UCSD-AML1 (cell line): ENCODE results near the gene DCLK3.

Experiments used
- DNase-seq: peaks from one replicate; lab custom pipeline; 2025; ENCODE audit not compliant: unreplicated experiment; lab: John Stamatoyannopoulos, UW

The DCLK3 gene

DNA sequence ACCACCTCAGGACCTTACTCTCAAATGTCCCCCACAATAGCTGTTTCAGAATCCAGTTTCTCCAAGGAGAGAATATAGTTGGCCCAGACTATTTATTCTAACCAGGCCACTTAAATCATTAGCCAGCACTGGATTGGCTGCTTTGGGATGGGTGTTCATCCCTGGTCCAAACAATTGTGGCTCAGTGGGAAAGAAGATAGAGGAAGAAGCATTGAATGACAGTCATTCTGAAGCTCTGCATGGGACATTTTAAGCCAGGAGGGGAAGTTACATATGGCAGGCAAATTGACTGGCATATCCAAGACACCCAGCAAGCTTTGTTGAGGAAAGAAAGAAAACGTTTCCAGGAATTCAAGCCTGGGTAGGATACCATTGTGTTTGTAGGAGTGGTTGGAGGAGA lies 5.6 kb upstream of the DCLK3 start:
- no peak for DNase-seq

DNA sequence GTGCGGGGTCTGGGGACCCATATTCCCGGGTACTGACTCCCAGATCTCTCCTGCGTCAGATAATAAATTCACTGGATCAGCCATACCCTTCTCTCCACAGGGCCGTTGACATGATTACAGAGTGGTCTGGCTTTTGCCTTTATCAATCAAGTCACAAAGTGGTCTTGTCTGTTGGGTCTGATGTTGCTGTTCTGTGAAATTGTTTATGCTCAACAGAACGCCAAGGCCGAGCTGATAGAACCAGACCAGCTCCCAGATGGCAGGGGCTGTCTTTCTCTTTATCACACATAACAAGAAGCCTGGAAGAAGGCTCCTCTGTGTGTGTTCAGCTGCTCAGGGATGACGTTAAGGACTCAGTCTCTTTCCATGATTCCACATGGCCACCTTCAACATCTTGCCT lies 751 bp upstream of the DCLK3 start:
- no peak for DNase-seq

DNA sequence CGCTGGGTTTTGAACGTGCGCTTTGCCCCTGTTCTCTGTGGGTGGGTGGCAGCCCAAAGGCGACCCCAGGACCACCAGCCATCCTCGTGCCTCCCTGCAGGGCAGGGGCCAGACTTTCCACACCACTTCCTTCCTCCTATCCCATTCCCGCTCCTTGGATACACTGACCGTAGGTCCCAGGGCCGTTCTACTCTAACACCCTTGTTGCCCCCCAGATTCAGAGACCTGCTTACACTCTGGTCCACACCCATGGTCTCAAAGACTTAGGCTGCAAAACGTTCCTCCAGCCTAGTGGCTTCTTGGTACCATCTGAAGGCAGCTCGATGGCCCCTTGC lies 318 bp upstream of the DCLK3 start:
- DNase-seq = no peak

DNA sequence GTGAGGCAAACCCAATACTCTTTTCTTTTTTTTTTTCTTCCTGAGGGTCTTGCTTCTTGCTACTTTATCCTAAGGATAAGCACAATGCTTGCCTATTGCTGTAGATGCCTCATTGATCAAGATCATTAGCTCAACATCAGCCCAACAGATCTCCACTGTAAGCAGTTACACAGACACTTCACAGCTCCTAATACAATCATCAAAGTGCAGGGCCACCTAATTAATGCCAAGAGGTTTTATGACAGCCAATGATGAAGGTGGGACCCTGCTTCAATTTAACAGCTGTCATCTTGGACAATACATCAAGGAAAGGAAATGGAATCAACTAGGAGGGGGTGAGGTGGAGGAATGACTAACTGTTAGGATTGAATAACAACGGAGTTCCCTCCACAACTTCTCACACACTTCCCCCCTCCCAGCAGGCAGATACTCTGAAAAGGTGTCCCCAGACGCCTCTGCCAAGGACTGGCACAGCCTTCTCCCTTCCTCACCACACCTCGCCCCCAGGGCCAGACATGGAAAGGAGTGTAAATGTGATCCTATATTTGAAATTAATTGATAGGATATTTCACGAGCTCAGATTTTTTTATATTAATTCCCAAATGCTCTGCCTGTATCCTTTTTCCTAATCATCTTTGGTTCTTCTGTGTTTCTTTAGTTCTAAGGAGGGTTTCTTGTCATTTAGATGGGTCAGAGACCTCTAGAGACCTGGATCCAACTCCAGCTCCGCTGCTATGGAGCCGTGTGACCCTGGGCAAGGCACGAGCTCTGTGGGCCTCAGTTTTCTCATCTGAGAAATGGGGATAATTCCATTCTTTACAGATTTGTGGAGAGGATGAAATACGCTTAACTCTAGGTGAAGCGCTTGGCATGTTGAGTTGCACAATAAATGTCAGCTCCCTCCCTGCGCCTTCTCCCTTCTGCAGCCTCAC lies 1.2 kb downstream of the DCLK3 start:
- DNase-seq = no peak

DNA sequence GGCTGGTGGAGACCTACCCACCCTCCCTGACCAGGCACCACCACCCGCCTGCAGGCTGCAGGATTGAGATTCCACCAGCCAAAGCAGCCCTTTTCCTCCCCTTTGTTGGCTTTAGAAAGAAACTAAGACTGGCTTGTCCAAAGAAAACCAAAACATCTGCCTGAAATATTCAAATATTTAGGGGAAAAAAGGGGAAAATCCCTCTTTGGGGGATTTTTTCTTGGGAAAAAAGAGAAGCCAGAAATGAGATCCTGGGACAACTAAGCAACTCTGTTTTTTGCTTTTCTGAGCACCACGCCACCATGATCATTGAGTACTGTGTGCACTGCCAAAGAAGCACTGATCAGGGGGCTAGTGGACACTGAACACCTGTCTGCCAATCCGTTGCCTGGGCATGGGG lies 2.6 kb downstream of the DCLK3 start:
- DNase-seq = no peak

- DNase-seq = no peak
Measured at GRCh38 chr3:36756269-36756668, 8.1 kb downstream of the DCLK3 start.

- DNase-seq = no peak
Measured at GRCh38 chr3:36751326-36751725, 13.0 kb downstream of the DCLK3 start.

GRCh38 chr3:36750737-36751136 lies 13.6 kb downstream of the DCLK3 start:
- no peak for DNase-seq

GRCh38 chr3:36744763-36745162 lies 19.6 kb downstream of the DCLK3 start:
- DNase-seq = no peak

- DNase-seq = no peak
Measured at GRCh38 chr3:36743826-36744225, 20.5 kb downstream of the DCLK3 start.

- no peak for DNase-seq
Measured at GRCh38 chr3:36741285-36741684, 23.1 kb downstream of the DCLK3 start.

DNA sequence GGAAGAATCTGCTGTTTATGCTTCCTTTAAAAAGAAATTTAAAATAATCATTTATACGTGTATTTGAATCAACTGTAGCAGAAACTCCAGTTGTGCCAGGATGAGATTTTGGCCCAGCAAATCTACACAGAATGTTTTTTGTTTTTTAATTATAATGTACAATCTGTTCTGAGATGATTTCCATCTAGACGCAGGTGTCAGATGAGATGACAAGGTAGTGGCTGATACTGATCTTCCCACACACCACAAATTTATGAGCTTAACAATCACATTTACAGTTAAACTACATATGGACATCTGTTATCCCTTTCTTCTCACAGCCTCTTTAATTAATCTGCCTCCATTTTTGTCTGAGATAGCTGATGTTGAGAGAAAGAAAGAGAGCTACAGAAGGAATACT lies 23.6 kb downstream of the DCLK3 start:
- DNase-seq = no peak

- no peak for DNase-seq
Measured at GRCh38 chr3:36738702-36739101, 25.7 kb downstream of the DCLK3 start.

DNA sequence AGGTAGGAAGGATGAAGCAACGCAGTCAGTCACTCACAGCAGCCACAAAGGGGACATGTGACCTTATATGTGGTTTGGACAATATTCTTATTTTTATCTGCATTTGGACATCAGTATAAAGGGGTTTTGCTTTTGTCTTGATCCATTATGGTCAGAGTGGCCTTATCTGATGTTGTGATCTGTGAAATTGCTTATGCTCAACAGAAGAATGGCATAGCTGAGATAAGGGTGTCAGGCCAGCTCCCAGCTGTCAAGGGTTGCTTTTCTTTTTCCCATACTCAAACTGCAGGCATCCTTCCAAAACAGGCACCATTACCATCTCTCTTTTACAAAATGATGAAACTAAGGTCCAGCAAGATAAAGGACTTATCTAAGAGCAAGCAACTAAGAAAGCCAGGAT lies 28.1 kb downstream of the DCLK3 start:
- no peak for DNase-seq

DNA sequence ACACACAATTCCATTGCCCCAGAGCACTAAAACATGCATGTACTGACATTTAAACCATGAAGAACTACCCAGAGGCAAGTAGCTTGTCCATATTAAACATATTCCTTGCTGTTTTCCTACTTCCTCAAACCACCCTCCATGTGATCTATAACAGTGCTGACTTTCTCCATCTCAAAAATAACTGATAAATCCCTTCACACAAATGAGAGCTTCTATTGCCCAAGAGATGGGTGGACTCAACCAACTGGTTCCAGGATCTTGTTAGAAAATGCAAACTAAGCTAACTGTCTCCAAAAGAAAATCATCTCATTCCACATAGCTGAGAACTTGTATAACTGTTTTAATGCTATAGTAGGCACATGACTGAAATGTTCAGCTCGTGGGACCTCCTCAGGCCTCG lies 29.6 kb downstream of the DCLK3 start:
- no peak for DNase-seq

DNA sequence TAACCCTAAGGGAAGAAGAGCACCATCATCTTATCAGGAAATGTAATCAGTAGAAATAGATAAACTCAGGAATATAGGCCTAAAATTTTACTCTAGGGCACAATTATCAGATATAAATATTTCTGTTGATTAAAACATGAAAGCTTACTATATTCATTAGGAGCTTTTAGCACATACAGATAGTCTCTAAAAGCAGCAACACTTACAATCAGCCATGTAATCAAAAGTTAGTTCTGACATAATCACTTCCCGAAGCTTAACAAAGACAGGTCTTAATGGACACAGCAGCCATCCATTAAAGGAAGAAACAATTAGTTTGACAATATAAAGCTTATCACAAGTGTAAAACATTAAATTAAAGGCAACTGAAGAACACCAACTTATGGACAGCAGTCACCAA lies 30.6 kb downstream of the DCLK3 start:
- DNase-seq = no peak

DNA sequence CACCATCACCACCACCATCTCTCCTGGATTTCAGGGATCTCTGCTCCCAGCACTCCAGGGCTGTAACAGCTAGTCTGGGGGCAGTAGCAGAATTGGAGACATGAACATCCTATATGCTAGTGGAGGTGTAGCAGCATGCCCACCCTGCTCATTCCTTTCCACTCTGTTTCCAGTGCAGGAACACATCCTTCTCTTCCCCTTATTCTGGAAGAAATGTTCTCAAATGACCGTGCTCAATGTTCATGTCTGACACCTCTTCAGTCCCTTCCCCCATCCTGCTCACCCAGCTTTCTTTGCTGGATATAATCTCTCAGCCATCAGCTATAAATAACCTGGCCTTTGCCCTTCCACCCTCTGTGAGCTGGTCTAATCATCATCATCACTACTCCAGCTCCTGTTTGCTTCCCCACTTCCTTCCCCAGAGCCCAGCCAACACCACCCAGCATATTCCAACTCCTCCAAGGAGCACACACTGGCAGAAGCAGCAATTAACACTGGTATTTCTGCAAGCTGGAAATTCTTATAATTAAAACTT lies 31.1 kb downstream of the DCLK3 start:
- DNase-seq = no peak

GRCh38 chr3:36730966-36731365 lies 33.4 kb downstream of the DCLK3 start:
- no peak for DNase-seq

DNA sequence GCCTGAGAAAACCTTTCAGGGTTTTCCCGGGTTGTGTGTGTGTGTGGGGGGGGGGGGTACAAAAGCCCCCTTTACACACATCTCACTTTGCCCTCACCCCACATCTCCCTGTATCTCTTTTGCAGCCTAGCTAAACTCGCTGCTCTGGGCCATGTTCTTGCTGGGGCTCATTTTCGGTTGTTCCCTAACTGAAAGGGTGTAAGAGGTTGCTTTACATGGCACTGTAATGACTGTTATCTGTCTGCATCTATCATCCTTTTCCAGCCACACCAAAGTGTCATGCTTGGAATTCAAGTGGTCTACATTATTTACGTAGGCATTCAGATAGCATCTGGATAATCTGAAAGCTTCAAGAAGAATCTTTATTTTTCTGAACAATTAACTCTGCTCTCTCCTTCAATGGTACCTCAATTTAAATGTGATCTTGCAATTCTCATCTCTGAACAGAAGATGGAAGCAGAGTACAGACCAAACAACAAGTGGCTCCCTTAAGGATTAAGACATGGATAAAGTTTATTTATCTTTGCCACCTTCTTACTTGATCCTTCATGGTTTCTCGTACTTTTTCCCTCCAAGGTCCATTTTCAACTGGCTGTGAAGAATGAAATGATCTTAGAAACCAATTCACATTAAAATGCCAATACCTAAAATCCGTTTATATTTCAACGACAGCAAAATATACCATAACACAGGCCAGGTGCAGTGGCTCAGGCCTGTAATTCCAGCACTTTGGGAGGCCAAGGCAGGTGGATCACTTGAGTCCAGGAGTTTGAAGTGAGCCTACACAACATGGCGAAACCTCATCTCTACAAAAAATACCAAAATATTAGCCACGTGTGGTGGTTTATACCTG lies 34.9 kb downstream of the DCLK3 start:
- no peak for DNase-seq

GRCh38 chr3:36714343-36715086 lies 49.8 kb downstream of the DCLK3 start:
- DNase-seq = no peak

DNA sequence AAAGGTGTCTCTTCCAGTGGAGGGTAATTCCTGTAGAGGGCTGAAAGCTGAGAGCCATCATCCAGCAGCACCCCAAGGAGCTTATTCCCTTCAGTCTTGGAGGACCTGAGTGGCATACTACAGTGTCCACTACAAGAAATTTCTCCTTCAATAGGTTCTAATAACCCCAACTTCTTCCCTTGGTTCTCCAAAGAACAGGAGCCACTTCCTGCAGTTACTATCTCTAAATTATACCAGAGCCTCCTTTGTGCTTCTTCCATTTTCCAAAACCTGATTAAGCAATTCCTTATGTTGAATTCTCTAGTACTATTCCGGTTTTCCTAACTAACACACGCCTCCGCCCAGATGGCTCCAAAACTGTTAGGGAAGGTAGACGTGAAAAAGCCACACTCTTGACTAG lies 50.4 kb downstream of the DCLK3 start:
- no peak for DNase-seq
